GM11168 (cell line): ENCODE results near the gene SNF8.

Experiments used
- in situ Hi-C: fragments of 300-500 bp; cut with MboI; formaldehyde crosslinking; loops from one replicate; pipeline ENCODE4 v1.12.0; 2022; ENCODE audit warnings: low sequenced_read_pairs; ENCODE audit not compliant: unreplicated experiment

SNF8 gene

GRCh38 chr17:48893646-48894508 is 50.8 kb downstream of the SNF8 start:
- in situ Hi-C loops, result no loop called here

GRCh38 chr17:48892940-48893645 is 51.5 kb downstream of the SNF8 start:
- in situ Hi-C loops, result no loop called here

DNA sequence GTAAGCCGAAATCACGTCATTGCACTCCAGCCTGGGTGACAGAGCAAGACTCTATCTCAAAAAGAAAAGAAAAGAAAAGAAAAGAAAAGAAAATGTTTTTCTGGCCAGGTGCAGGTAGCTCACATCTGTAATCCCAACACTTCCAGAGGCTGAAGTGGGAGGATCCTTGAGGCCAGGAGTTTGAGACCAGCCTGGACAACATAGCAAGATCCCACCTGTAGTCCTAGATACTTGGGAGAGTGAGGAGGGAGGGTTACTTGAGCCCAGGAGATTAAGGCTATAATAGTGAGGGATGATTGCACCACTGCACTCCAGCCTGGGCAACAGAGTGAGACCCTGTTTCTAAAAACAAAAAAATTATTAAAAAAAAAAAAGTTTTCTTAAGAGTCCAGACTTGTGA is 54.6 kb downstream of the SNF8 start:
- in situ Hi-C loops, result no loop called here

- in situ Hi-C loops, result loop anchor here (5.0 kb wide), 2 partner anchors 81 to 206 kb away; no protein-coding TSS in a partner anchor
Observed at GRCh38 chr17:48883171-48883570, 61.5 kb downstream of the SNF8 start.

DNA sequence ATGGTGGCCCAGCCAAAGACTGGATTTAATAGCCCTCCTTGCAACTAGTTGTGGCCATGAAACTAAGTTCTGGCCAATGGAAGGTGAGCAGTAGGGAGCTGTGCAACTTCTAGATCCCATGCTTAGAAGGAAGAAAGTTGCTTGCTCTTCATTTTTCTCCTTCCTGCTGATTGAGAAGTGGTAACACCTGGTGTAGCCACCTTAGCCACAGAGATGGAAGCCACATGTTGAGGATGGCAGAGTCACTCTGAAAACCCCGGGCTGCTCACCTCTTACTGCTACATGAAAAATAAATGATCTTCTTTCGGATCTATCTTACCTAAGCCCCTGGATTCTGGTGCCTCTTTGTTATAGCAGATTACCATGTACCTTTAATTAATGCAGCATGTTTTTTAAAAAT is 62.4 kb downstream of the SNF8 start:
- in situ Hi-C loops, result loop anchor here (5.0 kb wide), 2 partner anchors 80 to 205 kb away; no protein-coding TSS in a partner anchor
